Body of pancreas (tissue), 4 donors: Measurements from ENCODE around the gene CNTN2. TPM values are rescaled to one million over a fixed set of nuclear protein-coding genes. Genes with fewer than 3 reads are reported as not detected.

Experiments used
- ATAC-seq: fragments of 150-250 bp; one replicate; pipeline ENCODE4 v1.9.1; 2016
- DNase-seq, 4 donors: peaks; one replicate each; pipeline ENCODE4 v3.0.0-alpha.2; 2019
- H3K27ac ChIP-seq, 4 donors: fragments of 200-600 bp; sonication (generic); 1 replicate in 3 of 4; 2 replicates in 1 of 4; pipeline versions ENCODE4 v1.5.1 to v1.6.1; 2016 to 2019; ENCODE audit warnings: mild to moderate bottlenecking in 1 of 4, mixed read lengths in 1 of 4, moderate library complexity in 1 of 4
- H3K27me3 ChIP-seq, 2 donors: fragments of 200-600 bp; sonication (generic); one replicate each; pipeline ENCODE4 v1.6.0; 2016; ENCODE audit warnings: mild to moderate bottlenecking in 1 of 2
- H3K36me3 ChIP-seq, 2 donors: fragments of 200-600 bp; sonication (generic); replicated peaks in 1 of 2; 2 replicates each; pipeline ENCODE4 v1.5.1; 2016; ENCODE audit warnings: low read depth in 2 of 2; ENCODE audit not compliant: insufficient read depth in 1 of 2
- H3K4me1 ChIP-seq: fragments of 200-600 bp; sonication (generic); one replicate; pipeline ENCODE4 v1.6.0; 2016
- H3K4me3 ChIP-seq, 2 donors: fragments of 200-600 bp; sonication (generic); 1 replicate in 1 of 2; 2 replicates in 1 of 2; pipeline ENCODE4 v1.5.1; 2016 to 2019
- H3K9me3 ChIP-seq, 3 donors: fragments of 200-600 bp; sonication (generic); 1 replicate in 2 of 3; 2 replicates in 1 of 3; pipeline ENCODE4 v1.5.1; 2016
- POLR2A ChIP-seq, 3 donors: fragments of 450-650 bp; IDR thresholded peaks; one replicate each; pipeline ENCODE4 v1.6.1; 2016; ENCODE audit warnings: antibody characterized with exemption in 3 of 3, mild to moderate bottlenecking in 2 of 3
- WGBS, 2 donors: methylation state at CpG; one replicate each; pipeline ENCODE4 v1.1.5; 2017; 5-methylcytosine and 5-hydroxymethylcytosine counted together
- intact Hi-C: fragments of 100-400 bp; cut with DNase I; formaldehyde crosslinking; loops from one replicate; pipeline ENCODE4 v1.15.1; 2023
- total RNA-seq, 2 donors: library from RNA; depleted of rRNA; stranded (reverse); fragments of >200 nt; gene quantifications; one replicate each; pipeline ENCODE4 v1.1.0, GENCODE V29; 2016
- TF ChIP-seq, protein P1 (sequence below), 7 experiments: fragments of 450-650 bp in 4 of 7; fragments of 200-600 bp in 3 of 7; sonication (generic) in 3 of 7; IDR thresholded peaks; one replicate each; pipeline ENCODE4 v1.5.1; 2016 to 2019; ENCODE audit warnings: antibody characterized with exemption in 7 of 7

The CNTN2 gene
- total RNA-seq, 2 donors from 2014 or later = not detected

DNA sequence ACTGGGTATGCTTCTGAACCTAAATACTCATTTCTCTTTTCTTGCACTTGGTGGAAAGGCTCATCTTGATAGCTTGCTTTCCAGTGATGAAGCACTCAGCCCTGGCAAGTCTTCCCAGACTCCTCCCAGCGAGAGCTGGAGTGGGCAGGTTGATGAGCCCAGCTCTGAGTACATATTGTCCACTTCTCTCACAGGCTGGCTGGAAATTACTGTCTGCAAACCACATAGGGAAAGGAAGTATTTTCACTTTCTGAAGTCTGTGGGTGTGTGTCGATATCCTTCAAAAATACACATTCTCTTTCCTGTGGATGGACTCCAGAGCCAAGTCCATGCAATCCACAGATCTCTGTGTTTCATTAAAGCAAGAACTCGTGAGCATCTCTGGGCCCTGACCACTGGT is 38.7 kb upstream of the CNTN2 start:
- Histone ChIP-seq H3K9me3 (no peaks in the 10 kb centered on the region), H3K27ac (no peak overlapping the region), H3K27me3 (no peaks in the 10 kb centered on the region), H3K36me3 (no peaks in the 10 kb centered on the region), H3K4me3 (no peak overlapping the region), H3K4me1 (no peaks in the 10 kb centered on the region)
- TF ChIP-seq, protein P1, sequence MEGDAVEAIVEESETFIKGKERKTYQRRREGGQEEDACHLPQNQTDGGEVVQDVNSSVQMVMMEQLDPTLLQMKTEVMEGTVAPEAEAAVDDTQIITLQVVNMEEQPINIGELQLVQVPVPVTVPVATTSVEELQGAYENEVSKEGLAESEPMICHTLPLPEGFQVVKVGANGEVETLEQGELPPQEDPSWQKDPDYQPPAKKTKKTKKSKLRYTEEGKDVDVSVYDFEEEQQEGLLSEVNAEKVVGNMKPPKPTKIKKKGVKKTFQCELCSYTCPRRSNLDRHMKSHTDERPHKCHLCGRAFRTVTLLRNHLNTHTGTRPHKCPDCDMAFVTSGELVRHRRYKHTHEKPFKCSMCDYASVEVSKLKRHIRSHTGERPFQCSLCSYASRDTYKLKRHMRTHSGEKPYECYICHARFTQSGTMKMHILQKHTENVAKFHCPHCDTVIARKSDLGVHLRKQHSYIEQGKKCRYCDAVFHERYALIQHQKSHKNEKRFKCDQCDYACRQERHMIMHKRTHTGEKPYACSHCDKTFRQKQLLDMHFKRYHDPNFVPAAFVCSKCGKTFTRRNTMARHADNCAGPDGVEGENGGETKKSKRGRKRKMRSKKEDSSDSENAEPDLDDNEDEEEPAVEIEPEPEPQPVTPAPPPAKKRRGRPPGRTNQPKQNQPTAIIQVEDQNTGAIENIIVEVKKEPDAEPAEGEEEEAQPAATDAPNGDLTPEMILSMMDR (IDR thresholded peaks at IDR 0.05) = no peak
- no peak for TF ChIP-seq POLR2A (IDR thresholded peaks at IDR 0.05)
- intact Hi-C loops = no loop called here
- 61 to 70% methylated on average over 3 of the region's 3 CpGs for WGBS, 2 donors
- ATAC-seq = no peak
- DNase-seq = peak in 2 of 4 donors; percentile 18 to 23

DNA sequence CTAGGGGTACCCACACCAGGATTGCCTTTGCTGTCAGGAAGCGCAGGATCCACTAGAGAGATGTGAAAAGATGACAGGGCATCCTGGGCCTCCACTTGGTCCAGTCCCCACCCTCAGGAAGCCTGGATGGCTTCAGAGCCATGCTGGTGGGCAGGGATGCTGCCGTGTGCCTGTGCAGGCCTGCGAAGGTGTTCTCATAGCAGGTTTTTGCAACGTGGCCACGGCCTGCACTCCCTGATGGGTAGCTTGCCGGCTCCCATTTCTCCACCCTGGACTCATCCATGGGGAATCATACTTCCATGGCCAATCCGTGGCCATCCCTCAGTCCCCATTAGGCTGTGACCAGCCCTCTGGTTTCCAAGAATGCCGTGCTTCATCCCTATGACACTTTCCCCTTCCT is 34.1 kb upstream of the CNTN2 start:
- intact Hi-C loops = no loop called here
- no peaks in the 10 kb centered on the region for H3K36me3 ChIP-seq
- H3K27me3 ChIP-seq = no peaks in the 10 kb centered on the region
- ATAC-seq = no peak
- 77 to 79% methylated on average over 4 to 8 of the region's 8 CpGs for WGBS, 2 donors
- no peak overlapping the region for H3K27ac ChIP-seq
- H3K4me1 ChIP-seq = peaks cover 3% of the 10 kb centered on the region
- no peaks in the 10 kb centered on the region for H3K9me3 ChIP-seq
- no peak for TF ChIP-seq POLR2A (IDR thresholded peaks at IDR 0.05)
- TF ChIP-seq, protein P1 (IDR thresholded peaks at IDR 0.05) = no peak
- H3K4me3 ChIP-seq = no peak overlapping the region
- DNase-seq = no peak

DNA sequence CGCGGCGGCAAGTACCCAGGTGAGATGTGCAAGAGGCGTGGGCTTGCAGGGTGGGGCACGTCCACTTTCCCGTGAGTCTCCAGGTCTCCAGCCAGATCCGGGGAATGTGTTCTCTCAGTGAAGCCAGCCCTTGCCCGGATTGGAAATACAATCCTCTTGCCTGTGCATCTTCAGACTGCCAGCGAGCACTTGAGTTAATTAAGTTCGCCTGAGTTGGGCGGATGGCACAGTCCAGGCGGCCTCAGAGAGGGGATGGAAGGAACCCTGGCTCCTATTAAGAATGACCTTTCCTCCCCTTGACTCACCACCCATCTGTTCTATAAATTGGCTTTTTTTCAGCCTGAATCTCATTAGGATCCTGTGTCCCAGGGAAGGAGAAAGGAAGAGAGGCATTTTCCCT is 33.3 kb upstream of the CNTN2 start:
- Histone ChIP-seq H3K27me3 (no peaks in the 10 kb centered on the region), H3K4me1 (peaks cover 7% of the 10 kb centered on the region), H3K9me3 (no peaks in the 10 kb centered on the region), H3K4me3 (no peak overlapping the region), H3K36me3 (no peaks in the 10 kb centered on the region), H3K27ac (no peak overlapping the region)
- WGBS, 2 donors = 90 to 91% methylated on average over 11 to 12 of the region's 12 CpGs
- TF ChIP-seq, protein P1 (IDR thresholded peaks at IDR 0.05) = no peak
- TF ChIP-seq POLR2A (IDR thresholded peaks at IDR 0.05) = no peak
- DNase-seq (no peak), ATAC-seq (no peak)
- intact Hi-C loops = no loop called here

DNA sequence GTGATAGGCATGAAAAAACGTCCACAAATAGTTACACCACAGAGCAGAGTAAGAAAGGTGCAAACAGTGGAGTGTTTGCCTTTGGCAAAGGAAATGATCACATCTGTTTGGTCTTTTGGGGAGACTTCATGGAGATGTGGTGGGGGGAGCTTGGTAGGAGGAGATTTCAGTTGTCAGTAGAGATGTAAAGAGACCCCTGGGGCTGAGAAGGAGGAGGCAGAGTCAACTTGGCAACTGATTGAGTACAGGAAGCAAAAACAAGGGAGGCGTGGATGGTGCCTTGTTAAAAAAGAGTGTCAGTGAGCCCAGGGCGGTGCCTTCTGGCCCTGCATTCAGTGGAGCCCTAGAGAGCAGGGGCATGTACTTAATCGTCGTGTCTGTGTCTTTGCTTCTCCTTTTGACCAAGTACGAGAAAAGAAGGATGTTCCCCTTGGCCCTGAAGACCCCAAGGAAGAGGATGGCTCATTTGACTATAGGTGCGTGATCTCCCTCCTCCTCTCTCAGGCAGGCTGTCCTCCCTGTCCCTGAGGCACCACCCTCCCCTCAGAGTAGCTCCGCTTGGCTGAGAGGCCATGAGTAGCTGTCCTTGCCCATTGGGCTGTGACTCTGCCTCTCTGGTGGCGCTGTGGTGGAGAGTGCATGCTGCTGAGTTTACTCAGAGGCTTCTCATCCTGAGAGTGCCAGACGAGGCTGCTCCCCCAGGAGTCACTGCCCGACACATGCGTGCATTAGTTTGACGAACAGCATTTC is 30.4 kb upstream of the CNTN2 start:
- Histone ChIP-seq H3K27ac (no peak overlapping the region), H3K27me3 (no peaks in the 10 kb centered on the region), H3K4me1 (peaks cover 7% of the 10 kb centered on the region), H3K4me3 (no peak overlapping the region), H3K36me3 (no peaks in the 10 kb centered on the region), H3K9me3 (no peaks in the 10 kb centered on the region)
- WGBS, 2 donors = 76 to 77% methylated on average over 11 to 13 of the region's 13 CpGs
- ATAC-seq = no peak
- no peak for DNase-seq
- TF ChIP-seq, protein P1 (IDR thresholded peaks at IDR 0.05) = no peak
- TF ChIP-seq POLR2A (IDR thresholded peaks at IDR 0.05) = no peak
- intact Hi-C loops = no loop called here
